ENCODE measurements around the gene PDSS2. TPM values are rescaled to one million over a fixed set of nuclear protein-coding genes. Genes with fewer than 3 reads are reported as not detected.

Gene PDSS2
- polyA plus RNA-seq, 1 of the 3 experiments (the other 2 are of a cell fraction) = 5.6 TPM

- H3K27ac ChIP-seq (ENCODE audit: low read depth in 2 of 2, low read length in 1 of 2) = peak overlapping the region in 1 of 2 experiments; percentile 16; a peak in 1 of 4 replicates
- no peak overlapping the region for H2AFZ ChIP-seq (ENCODE audit: low read depth)
- WGBS (ENCODE audit: low lambda C conversion rate) = 83% methylated on average over 12 of the region's 12 CpGs
- H3K9ac ChIP-seq = no peak overlapping the region
- no peak for TF ChIP-seq MXI1 (IDR thresholded peaks at IDR 0.05; ENCODE audit: low read depth, low read length)
- no peak for TF ChIP-seq EP300 (IDR thresholded peaks at IDR 0.05; ENCODE audit: borderline replicate concordance in 1 of 2, low read depth in 1 of 2, low read length in 1 of 2)
- no peak for TF ChIP-seq TAF1 (IDR thresholded peaks at IDR 0.05; ENCODE audit: borderline replicate concordance, low read depth, low read length)
- TF ChIP-seq TCF12 (IDR thresholded peaks at IDR 0.05) = no peak
- TF ChIP-seq SMC3 (IDR thresholded peaks at IDR 0.05; ENCODE audit: low read depth, low read length) = no peak
- TF ChIP-seq RCOR1 (IDR thresholded peaks at IDR 0.05; ENCODE audit: low read length) = no peak
- TF ChIP-seq SIN3A (IDR thresholded peaks at IDR 0.05; ENCODE audit: borderline replicate concordance, low read depth, low read length) = no peak
- TF ChIP-seq RFX5 (IDR thresholded peaks at IDR 0.05; ENCODE audit: low read length) = no peak
- no peak for TF ChIP-seq REST (IDR thresholded peaks at IDR 0.05; ENCODE audit: low read depth, low read length)
- TF ChIP-seq YY1 (IDR thresholded peaks at IDR 0.05; ENCODE audit: low read depth) = no peak
- no peak for TF ChIP-seq EZH2phosphoT487 (IDR thresholded peaks at IDR 0.05; ENCODE audit: borderline replicate concordance, low read depth)
- TF ChIP-seq POLR2AphosphoS5 (IDR thresholded peaks at IDR 0.05; ENCODE audit: low read depth, low read length) = no peak
- DNase-seq = peak; percentile 49
- no peaks in the 10 kb centered on the region for H4K20me1 ChIP-seq (ENCODE audit: insufficient read depth)
- no peaks in the 10 kb centered on the region for H3K9me3 ChIP-seq
- ChIA-PET CTCF (interaction anchor here (1.1 to 1.5 kb wide), 4 partner anchors 13 to 694 kb away, joined by 3 to 5 read pairs (median 3); no protein-coding TSS in a partner anchor), POLR2A (no interaction called here)
- H3K4me3 ChIP-seq (ENCODE audit: low read depth in 2 of 2, low read length in 1 of 2) = no peak overlapping the region
- H3K27me3 ChIP-seq (ENCODE audit: insufficient read depth) = no peaks in the 10 kb centered on the region
- no peaks in the 10 kb centered on the region for H3K9me2 ChIP-seq
- no peaks in the 10 kb centered on the region for H3F3A ChIP-seq (replicated peaks; ENCODE audit: insufficient read depth)
- H3K4me1 ChIP-seq (ENCODE audit: control insufficient read depth in 1 of 2, insufficient read depth in 2 of 2, low read depth in 1 of 2, low read length in 1 of 2) = peaks cover 0 to 8% of the 10 kb centered on the region in 2 experiments; a peak in 2 of 4 replicates
- H3K79me2 ChIP-seq (ENCODE audit: insufficient read depth) = no peaks in the 10 kb centered on the region
- H3K4me2 ChIP-seq = no peak overlapping the region
- H3K36me3 ChIP-seq (replicated peaks in 1 of 2; ENCODE audit: control insufficient read depth in 1 of 2, insufficient read depth in 2 of 2, low read length in 1 of 2) = no peaks in the 10 kb centered on the region
These were observed 305.1 kb downstream of the PDSS2 start for GRCh38 chr6:107154131-107154800.
